ENCODE results near the gene ARHGEF12.

ARHGEF12 gene

DNA sequence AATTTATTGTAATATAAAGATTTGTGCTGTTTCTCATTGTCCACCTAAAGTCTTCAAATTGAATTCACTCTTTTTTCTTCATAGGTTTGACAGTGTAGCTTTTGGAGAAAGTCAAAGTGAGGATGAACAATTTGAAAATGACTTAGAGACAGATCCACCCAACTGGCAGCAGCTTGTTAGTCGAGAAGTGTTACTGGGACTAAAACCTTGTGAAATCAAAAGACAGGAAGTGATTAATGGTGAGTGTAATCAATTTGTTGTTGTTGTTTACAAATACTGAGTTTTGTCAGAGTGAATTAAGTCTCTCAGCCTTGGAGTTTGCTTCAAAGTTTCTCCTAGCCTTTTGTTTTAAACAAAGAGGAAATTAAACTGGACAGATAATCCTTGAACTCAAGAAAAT, 121.8 kb downstream of the ARHGEF12 start:
- POLR2A ChIA-PET, result no interaction called here
- H3K36me3 ChIP-seq (ENCODE audit: control insufficient read depth in 4 of 4, insufficient read depth in 4 of 4, low read length in 3 of 4), result peaks cover 0 to 28% (median 5%) of the 10 kb centered on the region in 4 experiments
- DNase-seq, result no peak
- H3K4me1 ChIP-seq (ENCODE audit: control extremely low read depth in 1 of 4, control insufficient read depth in 4 of 4, insufficient read depth in 4 of 4, low read length in 3 of 4), result no peaks in the 10 kb centered on the region
- no peaks in the 10 kb centered on the region for H3K9me3 ChIP-seq (ENCODE audit: control extremely low read depth in 1 of 5, control insufficient read depth in 4 of 5, insufficient read depth in 2 of 5, low read depth in 1 of 5, low read length in 4 of 5)
- H3K27ac ChIP-seq (ENCODE audit: insufficient read depth in 1 of 2, low read depth in 1 of 2, low read length in 2 of 2, poor library complexity in 1 of 2, severe bottlenecking in 2 of 2), result no peak overlapping the region
- 78% methylated on average over 1 of the region's 1 CpG for WGBS (ENCODE audit: insufficient coverage)
- H3K27me3 ChIP-seq (replicated peaks in 2 of 5; ENCODE audit: control insufficient read depth in 4 of 5, insufficient read depth in 5 of 5, low read length in 4 of 5), result no peaks in the 10 kb centered on the region
- CTCF ChIA-PET, result interaction anchor here (1.3 kb wide), 1 partner anchor 12 kb away, joined by 3 read pairs; no protein-coding TSS in a partner anchor
- H3K4me3 ChIP-seq (ENCODE audit: control insufficient read depth in 1 of 7, extremely low read depth in 1 of 7, insufficient read depth in 4 of 7, low read depth in 2 of 7, low read length in 6 of 7), result no peak overlapping the region

DNA sequence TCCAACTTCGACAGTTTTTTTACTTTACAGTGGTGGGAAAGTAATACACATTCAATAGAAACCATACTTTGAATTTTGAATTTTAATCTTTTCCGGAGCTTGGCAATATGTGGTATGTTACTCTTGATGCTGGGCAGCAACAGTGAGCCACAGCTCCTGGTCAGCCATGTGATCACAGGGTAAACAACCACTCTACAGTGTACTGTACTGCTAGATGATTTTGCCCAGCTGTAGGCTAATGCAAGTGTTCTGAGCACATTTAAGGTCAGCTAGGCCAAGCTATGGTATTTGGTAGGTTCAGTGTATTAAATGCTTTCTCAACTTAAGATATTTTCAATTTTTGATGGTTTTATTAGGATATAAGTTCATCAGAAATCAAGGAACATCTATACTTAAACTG, 126.6 kb downstream of the ARHGEF12 start:
- Histone ChIP-seq H3K27ac (ENCODE audit: insufficient read depth in 1 of 2, low read depth in 1 of 2, low read length in 2 of 2, poor library complexity in 1 of 2, severe bottlenecking in 2 of 2) (no peak overlapping the region), H3K4me1 (ENCODE audit: control extremely low read depth in 1 of 4, control insufficient read depth in 4 of 4, insufficient read depth in 4 of 4, low read length in 3 of 4) (no peaks in the 10 kb centered on the region), H3K9me3 (ENCODE audit: control extremely low read depth in 1 of 5, control insufficient read depth in 4 of 5, insufficient read depth in 2 of 5, low read depth in 1 of 5, low read length in 4 of 5) (no peaks in the 10 kb centered on the region), H3K36me3 (ENCODE audit: control insufficient read depth in 4 of 4, insufficient read depth in 4 of 4, low read length in 3 of 4) (peaks cover 0 to 28% (median 5%) of the 10 kb centered on the region in 4 experiments), H3K27me3 (replicated peaks in 2 of 5; ENCODE audit: control insufficient read depth in 4 of 5, insufficient read depth in 5 of 5, low read length in 4 of 5) (no peaks in the 10 kb centered on the region), H3K4me3 (ENCODE audit: control insufficient read depth in 1 of 7, extremely low read depth in 1 of 7, insufficient read depth in 4 of 7, low read depth in 2 of 7, low read length in 6 of 7) (no peak overlapping the region)
- DNase-seq, result no peak
- no CpG with 5 or more reads among the region's 2 CpGs for WGBS (ENCODE audit: insufficient coverage)
- POLR2A ChIA-PET, result no interaction called here
- CTCF ChIA-PET, result no interaction called here

DNA sequence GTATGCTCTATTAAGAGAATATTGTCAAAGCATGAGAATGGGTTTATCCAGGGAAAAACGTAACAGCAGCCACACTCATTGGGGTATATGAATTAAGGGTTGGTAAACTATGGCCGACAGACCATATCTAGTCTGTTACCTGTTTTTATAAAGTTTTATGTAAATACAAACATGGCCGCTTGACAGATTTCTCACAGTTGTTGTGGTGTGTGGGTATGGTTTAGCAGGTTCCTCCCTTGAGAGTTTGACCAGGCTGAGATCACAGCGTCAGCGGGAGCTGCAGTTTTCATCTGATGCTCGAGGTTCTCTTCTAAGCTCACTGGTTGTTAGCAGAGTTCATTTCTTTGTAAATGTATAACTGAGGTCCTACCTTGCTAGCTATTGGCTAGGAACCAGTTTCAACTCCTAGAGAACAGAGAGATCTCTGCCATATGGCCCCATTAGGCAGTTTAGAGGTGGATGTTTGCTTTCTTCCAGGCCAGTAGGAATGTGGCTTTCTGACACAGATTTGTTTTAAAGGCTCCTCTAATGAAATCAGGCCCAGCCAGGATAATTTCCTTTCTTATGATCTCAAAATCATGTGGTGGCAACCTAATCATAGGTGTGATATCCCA, 129.8 kb downstream of the ARHGEF12 start:
- POLR2A ChIA-PET, result interaction anchor here (0.6 kb wide), 1 partner anchor 13 kb away, joined by 3 read pairs; no protein-coding TSS in a partner anchor
- CTCF ChIA-PET, result no interaction called here
- Histone ChIP-seq H3K9me3 (ENCODE audit: control extremely low read depth in 1 of 5, control insufficient read depth in 4 of 5, insufficient read depth in 2 of 5, low read depth in 1 of 5, low read length in 4 of 5) (no peaks in the 10 kb centered on the region), H3K27me3 (replicated peaks in 2 of 5; ENCODE audit: control insufficient read depth in 4 of 5, insufficient read depth in 5 of 5, low read length in 4 of 5) (no peaks in the 10 kb centered on the region), H3K4me1 (ENCODE audit: control extremely low read depth in 1 of 4, control insufficient read depth in 4 of 4, insufficient read depth in 4 of 4, low read length in 3 of 4) (no peaks in the 10 kb centered on the region), H3K4me3 (ENCODE audit: control insufficient read depth in 1 of 7, extremely low read depth in 1 of 7, insufficient read depth in 4 of 7, low read depth in 2 of 7, low read length in 6 of 7) (no peak overlapping the region), H3K27ac (ENCODE audit: insufficient read depth in 1 of 2, low read depth in 1 of 2, low read length in 2 of 2, poor library complexity in 1 of 2, severe bottlenecking in 2 of 2) (no peak overlapping the region), H3K36me3 (ENCODE audit: control insufficient read depth in 4 of 4, insufficient read depth in 4 of 4, low read length in 3 of 4) (peaks cover 0 to 13% (median 5%) of the 10 kb centered on the region in 4 experiments)
- 98% methylated on average over 5 of the region's 6 CpGs for WGBS (ENCODE audit: insufficient coverage)
- DNase-seq, result no peak

DNA sequence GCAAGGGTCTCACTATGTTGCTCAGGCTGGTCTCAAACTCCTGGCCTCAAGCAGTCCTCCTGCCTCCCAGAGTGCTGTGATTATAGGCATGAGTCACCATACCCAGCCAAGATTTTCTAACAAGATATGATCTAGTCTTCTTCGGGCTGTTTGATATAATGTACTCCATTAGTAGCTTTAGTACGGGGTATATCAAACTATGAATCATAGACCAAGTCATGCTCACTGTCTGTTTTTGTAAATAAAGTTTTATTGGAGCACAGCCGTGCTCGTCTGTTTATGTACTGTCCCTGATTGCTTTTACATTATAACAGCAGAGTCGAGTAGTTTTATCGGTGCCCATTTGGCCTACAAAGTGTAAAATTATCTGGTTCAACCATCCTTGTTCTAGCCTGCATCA, 131.4 kb downstream of the ARHGEF12 start:
- Histone ChIP-seq H3K4me3 (ENCODE audit: control insufficient read depth in 1 of 7, extremely low read depth in 1 of 7, insufficient read depth in 4 of 7, low read depth in 2 of 7, low read length in 6 of 7) (no peak overlapping the region), H3K4me1 (ENCODE audit: control extremely low read depth in 1 of 4, control insufficient read depth in 4 of 4, insufficient read depth in 4 of 4, low read length in 3 of 4) (no peaks in the 10 kb centered on the region), H3K27me3 (replicated peaks in 2 of 5; ENCODE audit: control insufficient read depth in 4 of 5, insufficient read depth in 5 of 5, low read length in 4 of 5) (no peaks in the 10 kb centered on the region), H3K9me3 (ENCODE audit: control extremely low read depth in 1 of 5, control insufficient read depth in 4 of 5, insufficient read depth in 2 of 5, low read depth in 1 of 5, low read length in 4 of 5) (no peaks in the 10 kb centered on the region), H3K36me3 (ENCODE audit: control insufficient read depth in 4 of 4, insufficient read depth in 4 of 4, low read length in 3 of 4) (peaks cover 0 to 3% (median under 1%) of the 10 kb centered on the region in 4 experiments), H3K27ac (ENCODE audit: insufficient read depth in 1 of 2, low read depth in 1 of 2, low read length in 2 of 2, poor library complexity in 1 of 2, severe bottlenecking in 2 of 2) (no peak overlapping the region)
- no peak for DNase-seq
- CTCF ChIA-PET, result interaction anchor here (0.9 kb wide), 1 partner anchor 15 kb away, joined by 3 read pairs; no protein-coding TSS in a partner anchor
- POLR2A ChIA-PET, result no interaction called here
- 98% methylated on average over 4 of the region's 6 CpGs for WGBS (ENCODE audit: insufficient coverage)

DNA sequence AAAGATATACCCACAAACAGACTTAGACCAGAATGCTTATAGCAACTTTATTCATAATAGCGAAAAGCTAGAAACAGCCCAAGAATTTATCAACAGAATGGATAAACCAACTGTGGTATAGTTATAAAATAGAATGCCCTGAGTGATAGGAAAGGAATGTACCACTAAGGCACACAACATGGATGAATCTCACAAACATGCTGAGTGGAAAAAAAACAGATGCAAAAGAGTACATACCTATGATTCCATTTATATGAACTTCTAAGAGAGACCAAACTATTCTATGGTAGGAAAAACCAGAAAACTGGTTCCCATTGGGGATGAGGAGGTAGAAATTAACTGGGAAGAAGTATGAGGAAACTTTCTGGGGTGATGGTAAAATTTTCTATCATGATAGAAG, 134.9 kb downstream of the ARHGEF12 start:
- Histone ChIP-seq H3K4me1 (ENCODE audit: control extremely low read depth in 1 of 4, control insufficient read depth in 4 of 4, insufficient read depth in 4 of 4, low read length in 3 of 4) (no peaks in the 10 kb centered on the region), H3K4me3 (ENCODE audit: control insufficient read depth in 1 of 7, extremely low read depth in 1 of 7, insufficient read depth in 4 of 7, low read depth in 2 of 7, low read length in 6 of 7) (no peak overlapping the region), H3K27me3 (replicated peaks in 2 of 5; ENCODE audit: control insufficient read depth in 4 of 5, insufficient read depth in 5 of 5, low read length in 4 of 5) (no peaks in the 10 kb centered on the region), H3K9me3 (ENCODE audit: control extremely low read depth in 1 of 5, control insufficient read depth in 4 of 5, insufficient read depth in 2 of 5, low read depth in 1 of 5, low read length in 4 of 5) (no peaks in the 10 kb centered on the region), H3K27ac (ENCODE audit: insufficient read depth in 1 of 2, low read depth in 1 of 2, low read length in 2 of 2, poor library complexity in 1 of 2, severe bottlenecking in 2 of 2) (no peak overlapping the region), H3K36me3 (ENCODE audit: control insufficient read depth in 4 of 4, insufficient read depth in 4 of 4, low read length in 3 of 4) (peaks cover 0 to 2% (median 0%) of the 10 kb centered on the region in 4 experiments)
- CTCF ChIA-PET, result no interaction called here
- DNase-seq, result no peak
- POLR2A ChIA-PET, result no interaction called here
- whole genome bisulfite sequencing (ENCODE audit: insufficient coverage), result no CpG with 5 or more reads among the region's 1 CpG

DNA sequence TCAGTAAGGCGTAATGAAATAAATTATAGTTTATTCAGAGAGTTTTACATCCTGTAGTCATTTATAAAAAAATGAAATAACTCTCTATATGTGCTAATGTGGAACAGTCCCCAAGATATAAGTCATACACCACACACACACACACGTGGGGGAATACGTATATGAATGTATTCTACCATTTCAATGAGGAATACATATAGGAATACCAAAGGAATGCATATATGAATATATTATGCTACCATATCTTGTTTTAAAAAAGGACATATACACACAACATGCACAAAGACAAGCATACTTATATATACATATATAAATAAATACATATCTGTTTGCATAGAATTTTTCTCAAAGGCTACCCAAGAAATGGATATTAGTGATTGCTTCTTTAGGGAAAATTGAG, 135.8 kb downstream of the ARHGEF12 start:
- Histone ChIP-seq H3K4me3 (ENCODE audit: control insufficient read depth in 1 of 7, extremely low read depth in 1 of 7, insufficient read depth in 4 of 7, low read depth in 2 of 7, low read length in 6 of 7) (no peak overlapping the region), H3K4me1 (ENCODE audit: control extremely low read depth in 1 of 4, control insufficient read depth in 4 of 4, insufficient read depth in 4 of 4, low read length in 3 of 4) (no peaks in the 10 kb centered on the region), H3K9me3 (ENCODE audit: control extremely low read depth in 1 of 5, control insufficient read depth in 4 of 5, insufficient read depth in 2 of 5, low read depth in 1 of 5, low read length in 4 of 5) (no peaks in the 10 kb centered on the region), H3K36me3 (ENCODE audit: control insufficient read depth in 4 of 4, insufficient read depth in 4 of 4, low read length in 3 of 4) (peaks cover 0 to 2% (median 0%) of the 10 kb centered on the region in 4 experiments), H3K27me3 (replicated peaks in 2 of 5; ENCODE audit: control insufficient read depth in 4 of 5, insufficient read depth in 5 of 5, low read length in 4 of 5) (no peaks in the 10 kb centered on the region), H3K27ac (ENCODE audit: insufficient read depth in 1 of 2, low read depth in 1 of 2, low read length in 2 of 2, poor library complexity in 1 of 2, severe bottlenecking in 2 of 2) (no peak overlapping the region)
- no peak for DNase-seq
- ChIA-PET CTCF (no interaction called here), POLR2A (no interaction called here)
- no CpG with 5 or more reads among the region's 3 CpGs for WGBS (ENCODE audit: insufficient coverage)

DNA sequence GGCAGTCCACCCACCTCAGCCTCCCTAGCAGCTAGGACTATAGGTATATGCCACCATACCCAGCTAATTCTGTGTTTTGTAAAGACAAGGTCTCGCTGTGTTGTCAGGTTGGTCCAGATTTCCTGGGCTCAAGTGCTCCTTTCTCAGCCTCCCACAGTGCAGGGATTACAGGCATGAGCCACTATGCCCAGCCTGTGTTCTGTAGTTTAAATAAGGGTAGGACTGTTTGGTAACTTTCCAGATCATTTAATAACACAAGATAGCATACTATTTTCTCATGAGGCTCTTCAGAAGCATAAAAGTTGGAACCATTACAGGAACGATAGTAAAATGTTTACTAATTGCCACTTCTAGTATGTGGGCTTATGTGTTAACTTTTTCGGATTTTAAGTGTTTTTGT, 137.3 kb downstream of the ARHGEF12 start:
- no peak for DNase-seq
- no peak overlapping the region for H3K4me3 ChIP-seq (ENCODE audit: control insufficient read depth in 1 of 7, extremely low read depth in 1 of 7, insufficient read depth in 4 of 7, low read depth in 2 of 7, low read length in 6 of 7)
- H3K27me3 ChIP-seq (replicated peaks in 2 of 5; ENCODE audit: control insufficient read depth in 4 of 5, insufficient read depth in 5 of 5, low read length in 4 of 5), result no peaks in the 10 kb centered on the region
- H3K36me3 ChIP-seq (ENCODE audit: control insufficient read depth in 4 of 4, insufficient read depth in 4 of 4, low read length in 3 of 4), result peaks cover 0 to 8% (median 0%) of the 10 kb centered on the region in 4 experiments
- no peaks in the 10 kb centered on the region for H3K4me1 ChIP-seq (ENCODE audit: control extremely low read depth in 1 of 4, control insufficient read depth in 4 of 4, insufficient read depth in 4 of 4, low read length in 3 of 4)
- ChIA-PET CTCF (interaction anchor here (0.6 kb wide), 1 partner anchor 22 kb away, joined by 3 read pairs; no protein-coding TSS in a partner anchor), POLR2A (no interaction called here)
- no peak overlapping the region for H3K27ac ChIP-seq (ENCODE audit: insufficient read depth in 1 of 2, low read depth in 1 of 2, low read length in 2 of 2, poor library complexity in 1 of 2, severe bottlenecking in 2 of 2)
- H3K9me3 ChIP-seq (ENCODE audit: control extremely low read depth in 1 of 5, control insufficient read depth in 4 of 5, insufficient read depth in 2 of 5, low read depth in 1 of 5, low read length in 4 of 5), result no peaks in the 10 kb centered on the region
- WGBS (ENCODE audit: insufficient coverage), result 100% methylated on average over 2 of the region's 3 CpGs
